Measurements from ENCODE around the gene KIAA0319L.

GRCh38 chr1:35466120-35466519, 91.1 kb downstream of the KIAA0319L start:
- TF ChIP-seq CTCF (conservative IDR thresholded peaks at IDR 0.05; ENCODE audit: low read length): no peak
- TF ChIP-seq EZH2phosphoT487 (IDR thresholded peaks at IDR 0.05; ENCODE audit: borderline replicate concordance, low read depth, low read length): no peak

All from OCI-LY7 (cell line).